Natural killer cell (primary cell): ENCODE data around the gene DTNBP1. TPM values are rescaled to one million over a fixed set of nuclear protein-coding genes. Genes with fewer than 3 reads are reported as not detected.

ENCODE experiments used
- ATAC-seq, 3 donors: fragments of 150-1000 bp in 2 of 3; fragments of 200-7000 bp in 1 of 3; cut with Tn5 transposase; 1 replicate in 1 of 3; 2 replicates in 2 of 3; pipeline ENCODE4 v1.10.0; 2021; ENCODE audit warnings: mild to moderate bottlenecking in 2 of 3, moderate library complexity in 2 of 3
- DNase-seq, 2 donors: peaks; one replicate each; pipeline versions ENCODE4 v3.0.0 to v3.0.0-alpha.2; 2013 to 2021; ENCODE audit warnings: mixed read lengths in 1 of 2
- H3K27ac ChIP-seq: one replicate; pipeline ENCODE4 v1.5.1; 2013; ENCODE audit warnings: mild to moderate bottlenecking, low read length
- H3K27me3 ChIP-seq: one replicate; pipeline ENCODE4 v1.6.1; 2013; ENCODE audit warnings: low read length; ENCODE audit not compliant: control insufficient read depth, insufficient read depth
- H3K36me3 ChIP-seq: one replicate; pipeline ENCODE4 v1.6.1; 2013; ENCODE audit warnings: low read length; ENCODE audit not compliant: control insufficient read depth, insufficient read depth
- H3K4me1 ChIP-seq: one replicate; pipeline ENCODE4 v1.6.1; 2013; ENCODE audit warnings: low read length; ENCODE audit not compliant: control insufficient read depth, insufficient read depth
- H3K4me3 ChIP-seq: one replicate; pipeline ENCODE4 v1.5.1; 2013; ENCODE audit warnings: low read length
- H3K9me3 ChIP-seq: one replicate; pipeline ENCODE4 v1.6.1; 2013; ENCODE audit warnings: low read length; ENCODE audit not compliant: control insufficient read depth, insufficient read depth
- H3K27ac Mint-ChIP-seq, 2 donors: one replicate each; pipeline ENCODE4 v1.8.0; 2022; ENCODE audit warnings: mild to moderate bottlenecking in 2 of 2, mixed read lengths in 2 of 2, moderate library complexity in 1 of 2
- H3K27me3 Mint-ChIP-seq, 2 donors: one replicate each; pipeline ENCODE4 v1.8.0; 2022; ENCODE audit warnings: low read depth in 2 of 2, mixed read lengths in 2 of 2
- H3K36me3 Mint-ChIP-seq: one replicate; pipeline ENCODE4 v1.8.0; 2022; ENCODE audit warnings: mixed read lengths
- H3K4me1 Mint-ChIP-seq, 2 donors: one replicate each; pipeline ENCODE4 v1.8.0; 2022; ENCODE audit warnings: mixed read lengths in 2 of 2
- H3K4me3 Mint-ChIP-seq: one replicate; pipeline ENCODE4 v1.8.0; 2022; ENCODE audit warnings: mild to moderate bottlenecking, moderate library complexity, mixed read lengths
- H3K9me3 Mint-ChIP-seq, 2 donors: one replicate each; pipeline ENCODE4 v1.8.0; 2022; ENCODE audit warnings: mixed read lengths in 2 of 2
- CTCF ChIP-seq: fragments of 200-600 bp; IDR thresholded peaks from one replicate; pipeline ENCODE4 v1.8.0; 2022; ENCODE audit warnings: antibody characterized with exemption
- WGBS: methylation state at CpG from one replicate; pipeline ENCODE4 v1.1.7; 2013; ENCODE audit warnings: missing lambda C conversion rate; ENCODE audit not compliant: insufficient coverage; 5-methylcytosine and 5-hydroxymethylcytosine counted together
- intact Hi-C: fragments of 100-400 bp; cut with micrococcal nuclease; formaldehyde crosslinking; loops from one replicate; pipeline ENCODE4 v1.14.2; 2022
- total RNA-seq, 4 donors: library from RNA; stranded (reverse); fragments of 120-200 nt in 1 of 4; gene quantifications; one replicate each; pipeline versions ENCODE4 v1.2.3 to v1.2.4, GENCODE V29; 2013 to 2022

DTNBP1 gene
- total RNA-seq, 3 donors from 2014 or later (not counting 1 experiment from before 2014, with no cell fraction given) = 31.6 to 42.2 (median 38.4) TPM

GRCh38 chr6:15508441-15508871 is 154.4 kb downstream of the DTNBP1 start:
- no peak for ATAC-seq
- Histone ChIP-seq H3K27me3 (no peaks in the 10 kb centered on the region), H3K36me3 (peaks cover 68% of the 10 kb centered on the region), H3K27ac (no peak overlapping the region), H3K9me3 (no peaks in the 10 kb centered on the region), H3K4me1 (peaks cover 24% of the 10 kb centered on the region), H3K4me3 (no peak overlapping the region)
- Mint-ChIP-seq H3K27me3 (no peaks in the 10 kb centered on the region), H3K9me3 (no peaks in the 10 kb centered on the region), H3K4me3 (no peak overlapping the region), H3K4me1 (peaks cover 52 to 68% of the 10 kb centered on the region in 2 donors), H3K27ac (peak overlapping the region; percentile 70 to 74), H3K36me3 (peaks cover 6% of the 10 kb centered on the region)
- WGBS = 90% methylated on average over 6 of the region's 6 CpGs
- no peak for TF ChIP-seq CTCF
- no peak for DNase-seq
- intact Hi-C loops = loop anchor here (5.0 kb wide), 1 partner anchor 114 kb away; no protein-coding TSS in a partner anchor

- peaks cover 65% of the 10 kb centered on the region for H3K36me3 ChIP-seq
- intact Hi-C loops = loop anchor here (5.0 kb wide), 1 partner anchor 115 kb away; no protein-coding TSS in a partner anchor
- no peak overlapping the region for H3K4me3 Mint-ChIP-seq
- peak overlapping the region; percentile 70 to 74 for H3K27ac Mint-ChIP-seq
- no peak for ATAC-seq
- peaks cover 5% of the 10 kb centered on the region for H3K36me3 Mint-ChIP-seq
- peaks cover 55 to 70% of the 10 kb centered on the region in 2 donors for H3K4me1 Mint-ChIP-seq
- no peaks in the 10 kb centered on the region for H3K9me3 Mint-ChIP-seq
- peaks cover 24% of the 10 kb centered on the region for H3K4me1 ChIP-seq
- no peak for TF ChIP-seq CTCF
- no peak for DNase-seq
- 90% methylated on average over 14 of the region's 14 CpGs for WGBS
- no peak overlapping the region for H3K4me3 ChIP-seq
- no peaks in the 10 kb centered on the region for H3K9me3 ChIP-seq
- H3K27me3 ChIP-seq = no peaks in the 10 kb centered on the region
- no peak overlapping the region for H3K27ac ChIP-seq
- H3K27me3 Mint-ChIP-seq = no peaks in the 10 kb centered on the region
Measured at GRCh38 chr6:15507746-15508145, 155.1 kb downstream of the DTNBP1 start.

- peak overlapping the region; percentile 42 for H3K4me3 Mint-ChIP-seq
- H3K9me3 Mint-ChIP-seq = no peaks in the 10 kb centered on the region
- no peaks in the 10 kb centered on the region for H3K27me3 ChIP-seq
- H3K27ac ChIP-seq = no peak overlapping the region
- H3K9me3 ChIP-seq = no peaks in the 10 kb centered on the region
- peak overlapping the region; percentile 70 to 71 for H3K27ac Mint-ChIP-seq
- no peak for TF ChIP-seq CTCF
- peaks cover 24% of the 10 kb centered on the region for H3K4me1 ChIP-seq
- no peak for DNase-seq
- peaks cover 55 to 70% of the 10 kb centered on the region in 2 donors for H3K4me1 Mint-ChIP-seq
- ATAC-seq = no peak
- peaks cover 65% of the 10 kb centered on the region for H3K36me3 ChIP-seq
- intact Hi-C loops = loop anchor here (5.0 kb wide), 1 partner anchor 115 kb away; no protein-coding TSS in a partner anchor
- H3K27me3 Mint-ChIP-seq = no peaks in the 10 kb centered on the region
- no peaks in the 10 kb centered on the region for H3K36me3 Mint-ChIP-seq
- WGBS = 97% methylated on average over 11 of the region's 11 CpGs
- H3K4me3 ChIP-seq = no peak overlapping the region
Measured at GRCh38 chr6:15507221-15507620, 155.6 kb downstream of the DTNBP1 start.

- H3K4me1 Mint-ChIP-seq = peaks cover 55 to 70% of the 10 kb centered on the region in 2 donors
- no peak for TF ChIP-seq CTCF
Measured at GRCh38 chr6:15506066-15506465, 156.8 kb downstream of the DTNBP1 start.

More at GRCh38 chr6:15506066-15506465, 156.8 kb downstream of the DTNBP1 start:
- Histone ChIP-seq H3K36me3 (peaks cover 65% of the 10 kb centered on the region), H3K9me3 (no peaks in the 10 kb centered on the region), H3K4me1 (peaks cover 24% of the 10 kb centered on the region), H3K4me3 (no peak overlapping the region), H3K27me3 (no peaks in the 10 kb centered on the region), H3K27ac (no peak overlapping the region)
- Mint-ChIP-seq H3K27me3 (no peaks in the 10 kb centered on the region), H3K9me3 (no peaks in the 10 kb centered on the region), H3K4me3 (peak overlapping the region; percentile 47), H3K27ac (peak overlapping the region; percentile 70 to 83), H3K36me3 (no peaks in the 10 kb centered on the region)
- ATAC-seq (no peak), DNase-seq (no peak)
- intact Hi-C loops = loop anchor here (5.0 kb wide), 1 partner anchor 116 kb away; no protein-coding TSS in a partner anchor
- WGBS = 97% methylated on average over 7 of the region's 7 CpGs
